Mesendoderm (in vitro differentiated cells): ENCODE results near the gene CENPQ.

Experiments
- DNase-seq: peaks from one replicate; pipeline ENCODE4 v3.0.0; 2013
- H2AK5ac ChIP-seq: 2 replicates; pipeline ENCODE4 v1.6.1; 2013; ENCODE audit warnings: low read length, inconsistent platforms
- H2BK120ac ChIP-seq: 2 replicates; pipeline ENCODE4 v1.6.1; 2013; ENCODE audit warnings: low read depth, mild to moderate bottlenecking, low read length, moderate library complexity, mixed read lengths
- H2BK15ac ChIP-seq: replicated peaks from 2 replicates; pipeline ENCODE4 v1.6.1; 2013; ENCODE audit warnings: low read depth, mild to moderate bottlenecking, moderate library complexity
- H2BK5ac ChIP-seq: 2 replicates; pipeline ENCODE4 v1.6.1; 2013; ENCODE audit warnings: low read length, inconsistent platforms
- H3K18ac ChIP-seq: 2 replicates; pipeline ENCODE4 v1.6.1; 2013; ENCODE audit warnings: mild to moderate bottlenecking, low read length, mixed read lengths
- H3K23ac ChIP-seq: one replicate; pipeline ENCODE4 v1.6.1; 2013; ENCODE audit warnings: low read length
- H3K27ac ChIP-seq: 2 replicates; pipeline ENCODE4 v1.5.1; 2013; ENCODE audit warnings: low read depth, mild to moderate bottlenecking, inconsistent platforms, low read length, moderate library complexity
- H3K27me3 ChIP-seq: 2 replicates; pipeline ENCODE4 v1.6.1; 2013; ENCODE audit warnings: low read length, control low read depth, mild to moderate bottlenecking, inconsistent platforms; ENCODE audit not compliant: insufficient read depth, poor library complexity
- H3K36me3 ChIP-seq: 2 replicates; pipeline ENCODE4 v1.6.1; 2013; ENCODE audit warnings: low read length, inconsistent platforms; ENCODE audit not compliant: control insufficient read depth, insufficient read depth
- H3K4ac ChIP-seq: one replicate; pipeline ENCODE4 v1.6.1; 2013; ENCODE audit warnings: low read depth, mild to moderate bottlenecking, low read length, moderate library complexity
- H3K4me1 ChIP-seq: 2 replicates; pipeline ENCODE4 v1.6.1; 2013; ENCODE audit warnings: low read depth, low read length, inconsistent platforms; ENCODE audit not compliant: control insufficient read depth
- H3K4me2 ChIP-seq: 2 replicates; pipeline ENCODE4 v1.6.1; 2013; ENCODE audit warnings: low read length
- H3K4me3 ChIP-seq: 2 replicates; pipeline ENCODE4 v1.5.1; 2013; ENCODE audit warnings: mild to moderate bottlenecking, low read length
- H3K56ac ChIP-seq: one replicate; pipeline ENCODE4 v1.6.1; 2013; ENCODE audit warnings: low read length
- H3K79me1 ChIP-seq: 2 replicates; pipeline ENCODE4 v1.6.1; 2013; ENCODE audit warnings: low read length, inconsistent platforms
- H3K79me2 ChIP-seq: 2 replicates; pipeline ENCODE4 v1.6.1; 2013; ENCODE audit warnings: mild to moderate bottlenecking, low read length; ENCODE audit not compliant: control insufficient read depth, insufficient read depth
- H3K9ac ChIP-seq: 2 replicates; pipeline ENCODE4 v1.6.1; 2013; ENCODE audit warnings: low read length, inconsistent platforms
- H4K5ac ChIP-seq: one replicate; pipeline ENCODE4 v1.6.1; 2013; ENCODE audit warnings: low read length
- H4K8ac ChIP-seq: one replicate; pipeline ENCODE4 v1.6.1; 2013; ENCODE audit warnings: low read depth, mild to moderate bottlenecking, control low read depth, low read length, moderate library complexity
- WGBS: extraction: QIAGEN DNeasy Blood & Tissue Kit; methylation state at CpG from one replicate; pipeline ENCODE4 v1.1.7; 2013; ENCODE audit warnings: low lambda C conversion rate, missing lambda C conversion rate; ENCODE audit not compliant: insufficient coverage; ENCODE audit errors: extremely low coverage; 5-methylcytosine and 5-hydroxymethylcytosine counted together

Gene CENPQ

GRCh38 chr6:49516147-49516505, 53.0 kb downstream of the CENPQ start:
- no peaks in the 10 kb centered on the region for H3K36me3 ChIP-seq
- no peaks in the 10 kb centered on the region for H3K79me2 ChIP-seq
- H2BK15ac ChIP-seq: no peak overlapping the region
- H3K4ac ChIP-seq: no peak overlapping the region
- no peak overlapping the region for H3K9ac ChIP-seq
- H3K4me1 ChIP-seq: no peaks in the 10 kb centered on the region
- H4K5ac ChIP-seq: no peak overlapping the region
- H3K4me2 ChIP-seq: no peak overlapping the region
- H3K27me3 ChIP-seq: no peaks in the 10 kb centered on the region
- no peak overlapping the region for H3K56ac ChIP-seq
- WGBS: no CpG with 5 or more reads among the region's 4 CpGs
- no peak overlapping the region for H2BK120ac ChIP-seq
- H3K23ac ChIP-seq: no peak overlapping the region
- no peak for DNase-seq
- no peak overlapping the region for H2AK5ac ChIP-seq
- no peak overlapping the region for H2BK5ac ChIP-seq
- H3K18ac ChIP-seq: no peak overlapping the region
- H3K4me3 ChIP-seq: no peak overlapping the region
- no peaks in the 10 kb centered on the region for H3K79me1 ChIP-seq
- H3K27ac ChIP-seq: no peak overlapping the region
- no peak overlapping the region for H4K8ac ChIP-seq

GRCh38 chr6:49517919-49518318, 54.7 kb downstream of the CENPQ start:
- no peak overlapping the region for H2BK15ac ChIP-seq
- no peak overlapping the region for H4K5ac ChIP-seq
- H3K23ac ChIP-seq: no peak overlapping the region
- H3K18ac ChIP-seq: no peak overlapping the region
- H3K4me1 ChIP-seq: no peaks in the 10 kb centered on the region
- H3K27me3 ChIP-seq: no peaks in the 10 kb centered on the region
- H3K79me1 ChIP-seq: no peaks in the 10 kb centered on the region
- H3K4ac ChIP-seq: no peak overlapping the region
- H4K8ac ChIP-seq: no peak overlapping the region
- no peak overlapping the region for H3K27ac ChIP-seq
- no peaks in the 10 kb centered on the region for H3K36me3 ChIP-seq
- no peak overlapping the region for H2BK120ac ChIP-seq
- no peak overlapping the region for H2AK5ac ChIP-seq
- no peak overlapping the region for H3K9ac ChIP-seq
- H3K79me2 ChIP-seq: no peaks in the 10 kb centered on the region
- DNase-seq: no peak
- H3K4me2 ChIP-seq: no peak overlapping the region
- no peak overlapping the region for H3K56ac ChIP-seq
- H2BK5ac ChIP-seq: no peak overlapping the region
- H3K4me3 ChIP-seq: no peak overlapping the region
- WGBS: no CpG with 5 or more reads among the region's 2 CpGs

- Histone ChIP-seq H3K4ac (no peak overlapping the region), H3K4me1 (no peaks in the 10 kb centered on the region), H3K9ac (no peak overlapping the region), H3K27me3 (no peaks in the 10 kb centered on the region), H2AK5ac (no peak overlapping the region), H2BK15ac (no peak overlapping the region), H3K27ac (no peak overlapping the region), H3K36me3 (no peaks in the 10 kb centered on the region), H4K8ac (no peak overlapping the region), H3K18ac (no peak overlapping the region), H3K79me1 (no peaks in the 10 kb centered on the region), H3K79me2 (no peaks in the 10 kb centered on the region), H3K4me3 (no peak overlapping the region), H4K5ac (no peak overlapping the region), H3K4me2 (no peak overlapping the region), H3K23ac (no peak overlapping the region), H2BK120ac (no peak overlapping the region), H3K56ac (no peak overlapping the region), H2BK5ac (no peak overlapping the region)
- WGBS: no CpG with 5 or more reads among the region's 1 CpG
- no peak for DNase-seq
These were observed 56.5 kb downstream of the CENPQ start for GRCh38 chr6:49519660-49520059.

- Histone ChIP-seq H3K36me3 (no peaks in the 10 kb centered on the region), H3K56ac (no peak overlapping the region), H3K4me2 (no peak overlapping the region), H3K18ac (no peak overlapping the region), H4K5ac (no peak overlapping the region), H2AK5ac (no peak overlapping the region), H3K4me1 (no peaks in the 10 kb centered on the region), H3K9ac (no peak overlapping the region), H3K79me2 (no peaks in the 10 kb centered on the region), H3K23ac (no peak overlapping the region), H2BK5ac (no peak overlapping the region), H4K8ac (no peak overlapping the region), H2BK15ac (no peak overlapping the region), H3K79me1 (no peaks in the 10 kb centered on the region), H3K27me3 (no peaks in the 10 kb centered on the region), H3K27ac (no peak overlapping the region), H3K4me3 (no peak overlapping the region), H3K4ac (no peak overlapping the region), H2BK120ac (no peak overlapping the region)
- no peak for DNase-seq
- no CpG with 5 or more reads among the region's 7 CpGs for WGBS
These were observed 59.8 kb downstream of the CENPQ start for GRCh38 chr6:49522710-49523593.

- H3K27ac ChIP-seq: no peak overlapping the region
- no peak overlapping the region for H3K18ac ChIP-seq
- no peak overlapping the region for H3K56ac ChIP-seq
- H2BK5ac ChIP-seq: no peak overlapping the region
- no peak overlapping the region for H3K23ac ChIP-seq
- no peak overlapping the region for H3K4ac ChIP-seq
- no peak overlapping the region for H2BK120ac ChIP-seq
- DNase-seq: no peak
- H3K9ac ChIP-seq: no peak overlapping the region
- no peaks in the 10 kb centered on the region for H3K79me2 ChIP-seq
- no peak overlapping the region for H2AK5ac ChIP-seq
- no peaks in the 10 kb centered on the region for H3K27me3 ChIP-seq
- no peaks in the 10 kb centered on the region for H3K4me1 ChIP-seq
- H3K4me3 ChIP-seq: no peak overlapping the region
- no peak overlapping the region for H3K4me2 ChIP-seq
- H3K36me3 ChIP-seq: no peaks in the 10 kb centered on the region
- no peak overlapping the region for H4K5ac ChIP-seq
- no CpG with 5 or more reads among the region's 1 CpG for WGBS
- H2BK15ac ChIP-seq: no peak overlapping the region
- no peak overlapping the region for H4K8ac ChIP-seq
- no peaks in the 10 kb centered on the region for H3K79me1 ChIP-seq
These were observed 60.7 kb downstream of the CENPQ start for GRCh38 chr6:49523901-49524300.

- Histone ChIP-seq H3K56ac (no peak overlapping the region), H3K9ac (no peak overlapping the region), H3K4me1 (no peaks in the 10 kb centered on the region), H3K23ac (no peak overlapping the region), H4K8ac (no peak overlapping the region), H3K4ac (no peak overlapping the region), H4K5ac (no peak overlapping the region), H2AK5ac (no peak overlapping the region), H3K27me3 (no peaks in the 10 kb centered on the region), H3K4me2 (no peak overlapping the region), H3K36me3 (no peaks in the 10 kb centered on the region), H3K79me1 (no peaks in the 10 kb centered on the region), H3K4me3 (no peak overlapping the region), H2BK15ac (no peak overlapping the region), H3K79me2 (no peaks in the 10 kb centered on the region), H2BK5ac (no peak overlapping the region), H3K27ac (no peak overlapping the region), H2BK120ac (no peak overlapping the region), H3K18ac (no peak overlapping the region)
- DNase-seq: no peak
- WGBS: no CpG with 5 or more reads among the region's 7 CpGs
These were observed 61.4 kb downstream of the CENPQ start for GRCh38 chr6:49524541-49524940.
